ENCODE data around the gene NME4. TPM values are rescaled to one million over a fixed set of nuclear protein-coding genes. Genes with fewer than 3 reads are reported as not detected.

NME4 gene
- total RNA-seq, 2 experiments from 2014 or later, result 22.9 to 24.2 TPM

DNA sequence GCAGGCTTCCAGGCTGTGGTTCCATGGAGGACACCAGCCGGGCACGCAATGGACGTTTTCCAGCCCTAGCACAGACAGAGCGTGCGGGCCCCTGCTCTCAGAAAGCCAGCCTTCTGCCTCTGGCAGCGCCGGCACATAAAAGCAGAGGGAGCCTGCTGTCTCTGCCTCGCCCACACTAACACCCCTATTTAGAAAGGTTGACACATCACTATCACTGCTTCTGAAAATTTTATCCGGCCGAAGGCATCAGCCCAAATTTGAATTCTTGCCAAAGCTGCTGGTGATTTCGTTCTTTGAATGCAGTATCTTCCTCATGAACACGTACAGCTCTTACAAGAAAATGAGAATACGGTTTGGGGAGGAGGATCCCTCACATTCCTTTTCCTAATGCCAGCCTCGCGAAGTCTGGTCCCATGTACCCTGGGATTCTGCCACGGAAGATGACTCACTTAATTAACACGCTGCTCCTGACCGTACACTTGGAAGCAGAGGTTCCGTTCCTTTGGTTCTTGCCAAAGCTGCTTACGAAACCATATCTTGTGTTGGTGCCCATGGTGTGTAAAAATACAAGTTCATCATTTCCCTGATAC lies 27.1 kb downstream of the NME4 start:
- H3K9me3 Mint-ChIP-seq, result no peaks in the 10 kb centered on the region
- no peaks in the 10 kb centered on the region for H3K27me3 Mint-ChIP-seq
- DNase-seq (no peak), ATAC-seq (no peak)
- TF ChIP-seq, protein P1, sequence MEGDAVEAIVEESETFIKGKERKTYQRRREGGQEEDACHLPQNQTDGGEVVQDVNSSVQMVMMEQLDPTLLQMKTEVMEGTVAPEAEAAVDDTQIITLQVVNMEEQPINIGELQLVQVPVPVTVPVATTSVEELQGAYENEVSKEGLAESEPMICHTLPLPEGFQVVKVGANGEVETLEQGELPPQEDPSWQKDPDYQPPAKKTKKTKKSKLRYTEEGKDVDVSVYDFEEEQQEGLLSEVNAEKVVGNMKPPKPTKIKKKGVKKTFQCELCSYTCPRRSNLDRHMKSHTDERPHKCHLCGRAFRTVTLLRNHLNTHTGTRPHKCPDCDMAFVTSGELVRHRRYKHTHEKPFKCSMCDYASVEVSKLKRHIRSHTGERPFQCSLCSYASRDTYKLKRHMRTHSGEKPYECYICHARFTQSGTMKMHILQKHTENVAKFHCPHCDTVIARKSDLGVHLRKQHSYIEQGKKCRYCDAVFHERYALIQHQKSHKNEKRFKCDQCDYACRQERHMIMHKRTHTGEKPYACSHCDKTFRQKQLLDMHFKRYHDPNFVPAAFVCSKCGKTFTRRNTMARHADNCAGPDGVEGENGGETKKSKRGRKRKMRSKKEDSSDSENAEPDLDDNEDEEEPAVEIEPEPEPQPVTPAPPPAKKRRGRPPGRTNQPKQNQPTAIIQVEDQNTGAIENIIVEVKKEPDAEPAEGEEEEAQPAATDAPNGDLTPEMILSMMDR (IDR thresholded peaks at IDR 0.05), result no peak
- peak overlapping the region; percentile 79 for H3K4me3 Mint-ChIP-seq
- peaks cover 27% of the 10 kb centered on the region for H3K4me1 Mint-ChIP-seq (ENCODE audit: low read depth)
- intact Hi-C loops (cut with micrococcal nuclease), result no loop called here
- peaks cover 6% of the 10 kb centered on the region for H3K36me3 Mint-ChIP-seq (ENCODE audit: low read depth)
- no peak overlapping the region for H3K27ac Mint-ChIP-seq
- ChIA-PET POLR2A (interaction anchor here (0.9 kb wide), 2 partner anchors 21 to 23 kb away, joined by 3 read pairs; no protein-coding TSS in a partner anchor), CTCF (interaction anchor here (1.6 to 2.5 kb wide), 2 partner anchors 23 to 32 kb away, joined by 7 to 11 read pairs; partner anchors contain the start of gene DECR2)

DNA sequence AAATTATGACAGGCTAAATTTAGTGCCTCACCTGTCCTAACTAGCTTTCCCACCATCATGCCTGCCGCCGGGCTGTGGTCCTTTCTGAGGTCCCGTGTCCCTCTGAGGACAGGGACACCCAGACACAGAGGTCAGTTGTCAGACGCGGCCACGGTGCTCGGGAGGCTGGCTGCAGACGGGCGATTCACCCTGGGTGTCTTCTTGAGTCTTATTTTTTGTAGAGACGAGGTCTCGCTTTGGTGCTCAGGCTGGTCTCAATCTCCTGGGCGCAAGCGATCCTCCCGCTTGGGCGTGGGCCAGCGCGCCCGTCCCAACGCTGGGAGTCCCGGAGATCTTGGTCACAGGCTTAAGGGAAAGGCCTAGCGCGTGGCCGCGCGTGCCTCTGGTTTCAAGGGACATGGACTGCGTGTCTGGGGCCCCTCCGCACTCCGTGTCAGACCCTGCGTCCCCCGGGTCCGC lies 27.7 kb downstream of the NME4 start:
- H3K9me3 Mint-ChIP-seq, result no peaks in the 10 kb centered on the region
- intact Hi-C loops (cut with micrococcal nuclease), result no loop called here
- H3K36me3 Mint-ChIP-seq (ENCODE audit: low read depth), result peaks cover 6% of the 10 kb centered on the region
- ChIA-PET POLR2A (interaction anchor here (0.8 to 1.0 kb wide), 4 partner anchors 23 to 164 kb away, joined by 3 to 6 read pairs (median 4); partner anchors contain the start of gene DECR2), CTCF (interaction anchor here (1.6 to 2.5 kb wide), 2 partner anchors 24 to 33 kb away, joined by 7 to 11 read pairs; partner anchors contain the start of gene DECR2)
- H3K4me1 Mint-ChIP-seq (ENCODE audit: low read depth), result peaks cover 27% of the 10 kb centered on the region
- TF ChIP-seq, protein P1 (IDR thresholded peaks at IDR 0.05), result no peak
- no peak overlapping the region for H3K27ac Mint-ChIP-seq
- H3K4me3 Mint-ChIP-seq, result peak overlapping the region; percentile 79
- DNase-seq (no peak), ATAC-seq (no peak)
- H3K27me3 Mint-ChIP-seq, result no peaks in the 10 kb centered on the region

DNA sequence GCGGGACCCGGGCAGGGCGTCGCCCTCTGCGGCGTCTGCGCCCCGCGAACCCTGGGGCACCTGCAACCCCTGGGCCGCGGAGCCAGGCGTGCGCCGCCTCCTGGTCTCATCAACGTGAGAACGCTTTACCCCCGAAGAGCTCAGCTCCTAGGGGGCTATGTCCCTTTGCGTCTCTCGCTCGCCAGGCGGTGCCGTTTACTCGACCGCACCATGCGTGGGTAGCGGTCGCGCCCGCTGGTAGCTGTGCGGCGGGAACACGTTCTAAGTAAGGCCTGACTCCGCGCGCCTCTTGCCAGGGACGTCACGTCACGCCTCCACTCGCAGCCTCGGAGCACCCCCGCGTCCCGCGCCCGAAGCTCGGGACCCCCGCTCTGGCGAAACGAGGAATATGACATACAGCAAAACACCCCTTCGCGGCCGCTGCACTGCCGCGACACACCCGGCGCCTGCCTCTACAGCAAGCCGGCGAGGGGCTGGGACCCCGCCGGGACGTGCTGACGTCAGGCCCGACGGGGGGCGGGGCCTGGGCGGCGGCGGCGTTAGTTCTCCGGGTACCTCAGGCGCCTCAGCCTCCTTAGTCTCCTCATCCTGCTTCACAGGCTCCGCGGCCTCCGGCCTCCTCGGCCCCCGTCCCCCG lies 28.2 kb downstream of the NME4 start, which contains the start of gene RAB11FIP3:
Gene RAB11FIP3, plus strand, starts transcription at position 568 of the 637 bp plus-strand sequence. CDS start 358 bp downstream, outside the sequence.
- peak within 1 kb of the TSS; percentile 79 for H3K4me3 Mint-ChIP-seq
- H3K27ac Mint-ChIP-seq, result peak within 1 kb of the TSS; percentile 84
- intact Hi-C loops (cut with micrococcal nuclease), result no loop called here
- no peaks in the 10 kb centered on the region for H3K9me3 Mint-ChIP-seq
- ChIA-PET POLR2A (interaction anchor here (0.8 to 1.6 kb wide), 5 partner anchors 24 to 164 kb away, joined by 3 to 6 read pairs (median 4); partner anchors contain the start of gene DECR2), CTCF (interaction anchor here (1.6 to 2.5 kb wide), 2 partner anchors 24 to 33 kb away, joined by 7 to 11 read pairs; partner anchors contain the start of gene DECR2)
- ATAC-seq (peak; percentile 94), DNase-seq (peak; percentile 88)
- peaks cover 6% of the 10 kb centered on the region for H3K36me3 Mint-ChIP-seq (ENCODE audit: low read depth)
- no peaks in the 10 kb centered on the region for H3K27me3 Mint-ChIP-seq
- peaks cover 27% of the 10 kb centered on the region for H3K4me1 Mint-ChIP-seq (ENCODE audit: low read depth)
- TF ChIP-seq, protein P1 (IDR thresholded peaks at IDR 0.05), result no peak

DNA sequence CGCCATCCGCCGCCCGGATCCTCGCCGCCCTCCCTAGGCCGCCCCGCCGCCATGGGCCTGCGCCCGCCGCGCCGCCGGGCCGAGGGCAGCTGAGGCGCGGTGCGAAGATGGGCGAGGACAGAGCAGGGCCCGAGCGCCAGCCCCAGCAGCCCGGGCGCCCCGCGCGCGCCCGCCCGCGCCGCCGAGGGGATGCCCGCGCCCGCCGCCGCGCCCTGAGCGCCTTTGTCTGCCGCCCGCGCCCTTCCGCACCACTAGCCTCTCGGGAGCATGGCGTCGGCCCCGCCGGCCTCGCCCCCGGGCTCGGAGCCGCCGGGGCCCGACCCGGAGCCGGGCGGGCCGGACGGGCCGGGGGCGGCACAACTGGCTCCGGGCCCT lies 28.7 kb downstream of the NME4 start:
- Mint-ChIP-seq H3K27ac (no peak overlapping the region), H3K36me3 (ENCODE audit: low read depth) (peaks cover 6% of the 10 kb centered on the region), H3K9me3 (no peaks in the 10 kb centered on the region), H3K4me1 (ENCODE audit: low read depth) (peaks cover 27% of the 10 kb centered on the region), H3K4me3 (peak overlapping the region; percentile 79), H3K27me3 (no peaks in the 10 kb centered on the region)
- CTCF ChIA-PET, result interaction anchor here (0.6 to 2.5 kb wide), 2 partner anchors 25 to 436 kb away, joined by 3 to 11 read pairs; partner anchors contain the start of gene DECR2
- POLR2A ChIA-PET, result interaction anchor here (0.9 to 1.6 kb wide), 7 partner anchors 10 to 210 kb away, joined by 3 to 6 read pairs (median 3); partner anchors contain the start of gene METTL26
- ATAC-seq, result peak; percentile 65
- DNase-seq, result no peak
- intact Hi-C loops (cut with micrococcal nuclease), result no loop called here
- TF ChIP-seq, protein P1 (IDR thresholded peaks at IDR 0.05), result no peak
